Glomerular visceral epithelial cell (primary cell): Measurements from ENCODE around the gene B3GNT2.
A peak's percentile ranks its signal among the peaks of the same experiment; 100 is the strongest.
"Not testable (repeated sequence)": the region's sequence is repeated elsewhere in the genome, so short reads cannot be mapped to it uniquely, and the experiment has no call there.

Source experiments
- DNase-seq: peaks from one replicate; pipeline ENCODE4 v3.0.0-alpha.2; 2016; ENCODE audit errors: extremely low spot score

B3GNT2 gene

GRCh38 chr2:62236499-62236898, 40.6 kb downstream of the B3GNT2 start:
- no peak for DNase-seq

- DNase-seq: no peak
Measured at GRCh38 chr2:62238236-62238635, 42.3 kb downstream of the B3GNT2 start.

GRCh38 chr2:62240546-62240945, 44.6 kb downstream of the B3GNT2 start:
- no peak for DNase-seq

DNA sequence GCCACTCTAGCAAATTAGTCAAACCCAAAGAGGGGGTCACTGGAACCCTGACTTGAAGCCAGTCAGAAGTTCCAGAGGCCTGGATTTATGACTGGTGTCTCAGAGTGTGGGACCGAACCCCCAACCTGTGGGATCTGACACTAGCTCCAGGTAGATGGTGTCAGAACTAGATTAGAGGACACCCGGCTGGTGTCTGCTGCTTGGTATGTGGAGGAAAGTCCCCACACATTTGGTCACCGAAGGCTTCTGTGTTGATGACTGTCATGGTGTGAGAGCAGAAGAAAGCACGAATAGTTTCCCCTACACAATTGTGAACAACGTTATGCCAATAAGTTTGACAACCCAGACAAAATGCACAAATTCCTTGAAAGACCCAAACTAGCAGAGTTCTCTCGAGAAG, 48.1 kb downstream of the B3GNT2 start:
- no peak for DNase-seq

DNA sequence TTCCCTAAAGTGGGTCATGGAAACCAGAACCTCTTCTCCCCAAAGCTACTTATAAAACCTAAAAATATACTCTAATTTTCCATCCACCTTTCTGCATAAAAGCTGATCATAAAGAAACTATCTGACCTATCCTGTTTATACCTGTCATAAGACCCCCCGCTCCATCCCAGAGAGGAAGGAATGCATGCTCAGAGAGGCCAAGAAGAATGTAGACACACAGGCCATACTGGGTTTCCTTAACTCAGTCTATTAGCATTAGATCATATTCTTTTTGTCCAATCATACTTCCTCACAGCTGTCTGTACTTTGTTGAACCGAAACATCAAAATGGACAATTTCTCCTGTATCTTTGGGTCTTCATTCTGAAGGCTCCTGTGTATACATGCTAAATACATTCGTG, 52.3 kb downstream of the B3GNT2 start:
- no peak for DNase-seq

DNA sequence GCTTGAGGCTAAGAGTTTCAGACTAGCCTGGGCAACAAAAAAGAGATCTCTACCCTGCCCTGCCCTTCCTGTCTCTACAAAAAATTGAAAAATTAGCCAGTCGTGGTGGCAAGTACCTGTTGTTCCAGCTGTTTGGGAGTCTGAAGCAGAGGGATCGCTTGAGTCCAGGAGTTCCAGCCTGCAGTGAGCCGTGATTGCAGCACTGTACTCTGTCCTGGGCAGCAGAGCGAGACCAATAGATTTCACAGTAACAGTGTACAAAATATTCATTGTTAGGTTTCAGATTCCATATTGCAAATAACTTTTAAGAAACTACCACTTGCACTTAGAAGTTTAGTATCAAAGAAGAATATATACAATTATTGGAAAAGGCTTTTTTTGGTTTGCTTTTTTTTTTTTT, 54.3 kb downstream of the B3GNT2 start:
- no peak for DNase-seq

GRCh38 chr2:62254424-62255266, 58.7 kb downstream of the B3GNT2 start:
- DNase-seq: no peak

DNA sequence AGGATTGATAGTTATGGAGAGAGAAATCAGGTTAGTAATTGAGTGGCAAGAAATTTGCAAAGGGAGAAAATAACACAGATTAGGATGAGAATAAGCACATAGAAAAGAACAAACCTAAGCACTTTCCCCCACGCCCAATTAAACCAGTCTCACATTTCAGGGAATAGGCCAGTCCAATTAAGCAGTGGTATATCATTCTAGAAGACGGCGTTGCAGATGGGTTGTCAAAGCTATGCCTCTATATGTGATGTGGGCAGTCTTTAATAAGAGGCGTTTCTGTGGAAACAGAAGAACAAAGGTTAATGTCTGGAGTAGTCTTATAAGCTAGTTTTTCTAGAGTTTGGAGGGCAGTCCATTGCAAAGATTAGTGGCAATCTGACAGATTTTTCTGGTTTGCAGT, 61.6 kb downstream of the B3GNT2 start:
- no peak for DNase-seq

DNA sequence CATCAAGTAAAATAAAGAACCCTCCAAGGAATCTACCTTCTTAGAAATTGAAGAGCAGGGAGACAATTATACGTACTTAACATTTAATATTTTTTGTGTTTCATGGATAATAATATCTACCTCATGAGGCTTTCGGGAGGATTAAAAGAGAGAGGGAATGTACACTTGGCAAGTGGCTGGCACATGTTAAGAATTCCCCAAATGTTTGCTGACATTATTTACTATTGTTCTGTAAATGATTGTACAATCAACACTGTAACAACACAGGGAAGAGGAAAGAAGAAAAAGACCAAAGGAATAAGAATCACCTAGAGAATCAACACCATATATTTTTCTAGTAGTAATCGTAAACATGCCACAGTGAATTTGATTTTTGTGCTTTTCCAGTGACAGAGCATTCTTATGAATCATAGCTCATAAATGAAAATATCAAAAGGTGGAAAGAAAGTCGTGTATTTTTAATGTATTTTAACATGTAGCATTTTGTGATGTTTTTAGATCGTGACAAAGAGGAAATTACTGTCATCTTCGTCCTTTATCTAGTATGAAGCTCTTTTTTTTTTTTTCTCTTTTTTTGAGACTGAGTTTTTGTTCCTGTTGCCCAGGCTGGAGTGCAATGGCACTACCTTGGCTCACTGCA, 67.3 kb downstream of the B3GNT2 start:
- no peak for DNase-seq

GRCh38 chr2:62264186-62264585, 68.3 kb downstream of the B3GNT2 start:
- DNase-seq: no peak

- DNase-seq: no peak
Measured at GRCh38 chr2:62265106-62265505, 69.2 kb downstream of the B3GNT2 start.

DNA sequence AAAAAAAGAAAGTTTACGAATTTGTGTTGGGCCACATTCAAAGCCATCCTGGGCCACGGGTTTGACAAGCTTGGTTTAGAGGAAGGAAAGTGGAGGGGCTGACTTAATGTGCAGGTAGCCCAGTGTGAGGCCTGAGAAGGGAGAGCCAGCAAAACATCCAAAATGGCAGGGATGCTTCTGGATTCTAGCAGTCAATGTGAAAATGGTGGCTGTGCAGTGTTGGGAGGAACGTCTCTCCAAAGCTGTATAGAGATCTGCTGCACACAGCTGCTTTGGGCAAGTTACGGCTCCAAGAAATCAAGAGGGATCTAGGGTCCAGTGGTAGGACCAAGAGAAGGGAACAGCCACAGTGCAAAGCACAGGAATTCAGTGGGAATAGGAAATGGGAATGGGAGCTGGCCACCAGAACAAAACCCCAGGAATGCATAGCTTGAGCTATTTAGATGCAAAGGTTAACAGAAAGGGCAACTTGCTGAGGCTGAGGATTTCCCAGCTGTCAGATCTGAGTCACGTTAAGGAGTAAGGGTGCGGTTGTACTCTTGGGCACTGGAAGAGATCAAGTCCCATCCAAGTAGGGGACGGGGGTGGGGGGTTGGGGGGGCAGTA, 70.6 kb downstream of the B3GNT2 start:
- DNase-seq: peak; percentile 73

- DNase-seq: no peak
Measured at GRCh38 chr2:62267696-62268095, 71.8 kb downstream of the B3GNT2 start.

DNA sequence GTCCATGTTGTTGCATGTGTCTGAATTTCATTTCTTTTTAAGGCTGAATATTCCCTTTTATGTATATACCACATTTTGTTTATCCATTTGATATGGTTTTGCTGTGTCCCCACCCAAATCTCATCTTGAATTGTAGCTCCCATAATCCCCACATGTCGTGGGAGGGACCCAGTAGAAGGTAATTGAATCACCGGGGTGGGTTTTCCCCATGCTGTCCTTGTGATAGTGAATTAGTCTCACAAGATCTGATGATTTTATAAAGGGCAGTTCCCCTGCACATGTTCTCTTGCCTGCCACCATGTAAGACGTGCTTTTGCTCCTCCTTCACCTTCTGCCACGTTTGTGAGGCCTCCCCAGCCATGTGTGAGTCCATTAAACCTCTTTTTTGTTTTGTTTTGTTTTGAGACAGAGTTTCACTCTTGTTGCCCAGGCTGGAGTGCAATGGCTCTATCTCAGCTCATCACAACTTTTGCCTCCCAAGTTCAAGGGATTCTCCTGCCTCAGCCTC, 72.8 kb downstream of the B3GNT2 start:
- DNase-seq: not testable (repeated sequence)

- peak; percentile 17 for DNase-seq
Measured at GRCh38 chr2:62270728-62271127, 74.8 kb downstream of the B3GNT2 start.
